Astrocyte (in vitro differentiated cells and primary cell): ENCODE results near the gene PHC3. TPM values are rescaled to one million over a fixed set of nuclear protein-coding genes. Genes with fewer than 3 reads are reported as not detected.

Source experiments
- DNase-seq: peaks from one replicate; pipeline ENCODE4 v3.0.0-alpha.2; 2010; ENCODE audit warnings: low read depth
- FAIRE-seq: peaks from 2 replicates; lab custom pipeline; 2011; peaks lifted over from hg19 to GRCh38; lab: Jason Lieb, UNC
- H2AFZ ChIP-seq: 2 replicates; pipeline ENCODE4 v1.6.0; 2012; ENCODE audit warnings: low read depth, low read length, inconsistent platforms
- H3K27ac ChIP-seq: 2 replicates; pipeline ENCODE4 v1.5.1; 2011; ENCODE audit warnings: low read depth, low read length, inconsistent platforms
- H3K27me3 ChIP-seq: 2 replicates; pipeline ENCODE4 v1.6.0; 2011; ENCODE audit warnings: low read length, inconsistent platforms; ENCODE audit not compliant: insufficient read depth
- H3K36me3 ChIP-seq: 2 replicates; pipeline ENCODE4 v1.5.1; 2011; ENCODE audit warnings: low read length, inconsistent platforms; ENCODE audit not compliant: insufficient read depth
- H3K4me1 ChIP-seq: 2 replicates; pipeline ENCODE4 v1.5.1; 2011; ENCODE audit warnings: low read length, inconsistent platforms; ENCODE audit not compliant: insufficient read depth
- H3K4me2 ChIP-seq: 2 replicates; pipeline ENCODE4 v1.6.0; 2012; ENCODE audit warnings: low read length, inconsistent platforms
- H3K4me3 ChIP-seq: 2 replicates; pipeline ENCODE4 v1.5.1; 2011; ENCODE audit warnings: low read depth, mild to moderate bottlenecking, low read length, inconsistent platforms; ENCODE audit not compliant: insufficient read depth
- H3K79me2 ChIP-seq: 2 replicates; pipeline ENCODE4 v1.6.0; 2012; ENCODE audit warnings: mild to moderate bottlenecking, low read length, inconsistent platforms; ENCODE audit not compliant: insufficient read depth
- H3K9ac ChIP-seq: 2 replicates; pipeline ENCODE4 v1.6.0; 2012; ENCODE audit warnings: mild to moderate bottlenecking, low read length, inconsistent platforms
- H3K9me3 ChIP-seq: 2 replicates; pipeline ENCODE4 v1.5.1; 2012; ENCODE audit warnings: low read depth, mild to moderate bottlenecking, low read length, inconsistent platforms; ENCODE audit not compliant: insufficient read depth
- H4K20me1 ChIP-seq: 2 replicates; pipeline ENCODE4 v1.6.0; 2012; ENCODE audit warnings: low read length, inconsistent platforms; ENCODE audit not compliant: insufficient read depth
- H3K27ac Mint-ChIP-seq: one replicate; pipeline ENCODE4 v1.8.0; 2021; ENCODE audit warnings: mild to moderate bottlenecking, mixed read lengths; ENCODE audit not compliant: unreplicated experiment
- H3K27me3 Mint-ChIP-seq: one replicate; pipeline ENCODE4 v1.8.0; 2021; ENCODE audit warnings: low read depth, mixed read lengths; ENCODE audit not compliant: unreplicated experiment
- H3K36me3 Mint-ChIP-seq: one replicate; pipeline ENCODE4 v1.8.0; 2021; ENCODE audit warnings: low read depth, mixed read lengths; ENCODE audit not compliant: unreplicated experiment
- H3K4me1 Mint-ChIP-seq: one replicate; pipeline ENCODE4 v1.8.0; 2021; ENCODE audit warnings: low read depth, mixed read lengths; ENCODE audit not compliant: unreplicated experiment
- H3K4me3 Mint-ChIP-seq: one replicate; pipeline ENCODE4 v1.8.0; 2021; ENCODE audit warnings: mild to moderate bottlenecking, moderate library complexity, mixed read lengths; ENCODE audit not compliant: unreplicated experiment
- H3K9me3 Mint-ChIP-seq: one replicate; pipeline ENCODE4 v1.8.0; 2021; ENCODE audit warnings: mild to moderate bottlenecking, mixed read lengths; ENCODE audit not compliant: unreplicated experiment
- EZH2 ChIP-seq: IDR thresholded peaks from 2 replicates; pipeline ENCODE4 v1.6.1; 2012; ENCODE audit warnings: mild to moderate bottlenecking, low read length, inconsistent platforms; ENCODE audit not compliant: insufficient read depth
- total RNA-seq: library from RNA; stranded (reverse); gene quantifications from 2 replicates; pipeline ENCODE4 v1.2.1, GENCODE V29; 2021
- TF ChIP-seq, protein P1 (sequence below): IDR thresholded peaks from 2 replicates; pipeline ENCODE4 v1.5.1; 2011; ENCODE audit warnings: low read depth, mild to moderate bottlenecking, inconsistent platforms, low read length, moderate library complexity; ENCODE audit not compliant: insufficient read depth

Gene PHC3
- total RNA-seq, 1 donor from 2014 or later, result 40.8 TPM

DNA sequence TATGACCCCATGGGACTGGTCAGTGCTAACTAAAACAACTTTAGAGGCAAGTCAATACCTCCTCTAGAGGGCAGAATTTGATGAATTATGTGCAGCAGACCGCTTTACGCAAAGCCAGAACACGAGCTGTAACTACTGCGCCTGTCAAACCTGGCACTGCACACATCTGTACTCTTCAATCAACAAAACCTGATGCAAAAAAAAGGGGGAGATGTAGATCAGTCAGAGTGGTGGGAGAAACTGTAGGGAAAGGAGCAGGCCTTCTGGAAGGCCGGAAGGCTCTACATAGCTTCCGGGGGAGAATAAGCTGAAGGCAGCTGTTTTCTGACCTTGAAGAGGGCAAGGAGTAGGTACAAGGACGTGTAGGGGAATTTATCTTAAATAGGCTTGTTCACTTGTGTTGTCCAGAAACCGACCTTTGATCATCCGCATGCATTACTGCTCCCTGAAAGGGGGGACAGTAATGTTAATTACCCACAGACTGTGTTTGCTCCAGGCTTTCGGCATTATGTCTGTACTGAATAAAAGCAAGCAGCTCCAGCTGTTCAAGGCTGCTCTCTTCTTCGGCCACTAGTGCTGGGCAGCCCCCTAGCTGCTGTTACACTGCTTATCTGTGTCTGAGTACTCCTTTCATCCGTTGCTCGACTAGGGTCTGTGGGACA lies 102.8 kb downstream of the PHC3 start:
- Histone ChIP-seq H3K9me3 (no peaks in the 10 kb centered on the region), H3K79me2 (no peaks in the 10 kb centered on the region), H3K4me2 (no peak overlapping the region), H3K36me3 (peaks cover 3% of the 10 kb centered on the region), H2AFZ (no peak overlapping the region), H3K27me3 (no peaks in the 10 kb centered on the region), H3K4me1 (no peaks in the 10 kb centered on the region), H4K20me1 (no peaks in the 10 kb centered on the region), H3K9ac (no peak overlapping the region), H3K4me3 (no peak overlapping the region), H3K27ac (no peak overlapping the region)
- H3K36me3 Mint-ChIP-seq, result peaks cover 8% of the 10 kb centered on the region
- DNase-seq, result no peak
- no peak overlapping the region for H3K4me3 Mint-ChIP-seq
- H3K27ac Mint-ChIP-seq, result no peak overlapping the region
- peaks cover 2% of the 10 kb centered on the region for H3K4me1 Mint-ChIP-seq
- no peaks in the 10 kb centered on the region for H3K27me3 Mint-ChIP-seq
- no peaks in the 10 kb centered on the region for H3K9me3 Mint-ChIP-seq
- TF ChIP-seq EZH2, result no peak
- TF ChIP-seq, protein P1, sequence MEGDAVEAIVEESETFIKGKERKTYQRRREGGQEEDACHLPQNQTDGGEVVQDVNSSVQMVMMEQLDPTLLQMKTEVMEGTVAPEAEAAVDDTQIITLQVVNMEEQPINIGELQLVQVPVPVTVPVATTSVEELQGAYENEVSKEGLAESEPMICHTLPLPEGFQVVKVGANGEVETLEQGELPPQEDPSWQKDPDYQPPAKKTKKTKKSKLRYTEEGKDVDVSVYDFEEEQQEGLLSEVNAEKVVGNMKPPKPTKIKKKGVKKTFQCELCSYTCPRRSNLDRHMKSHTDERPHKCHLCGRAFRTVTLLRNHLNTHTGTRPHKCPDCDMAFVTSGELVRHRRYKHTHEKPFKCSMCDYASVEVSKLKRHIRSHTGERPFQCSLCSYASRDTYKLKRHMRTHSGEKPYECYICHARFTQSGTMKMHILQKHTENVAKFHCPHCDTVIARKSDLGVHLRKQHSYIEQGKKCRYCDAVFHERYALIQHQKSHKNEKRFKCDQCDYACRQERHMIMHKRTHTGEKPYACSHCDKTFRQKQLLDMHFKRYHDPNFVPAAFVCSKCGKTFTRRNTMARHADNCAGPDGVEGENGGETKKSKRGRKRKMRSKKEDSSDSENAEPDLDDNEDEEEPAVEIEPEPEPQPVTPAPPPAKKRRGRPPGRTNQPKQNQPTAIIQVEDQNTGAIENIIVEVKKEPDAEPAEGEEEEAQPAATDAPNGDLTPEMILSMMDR, result no peak
- no peak for FAIRE-seq

DNA sequence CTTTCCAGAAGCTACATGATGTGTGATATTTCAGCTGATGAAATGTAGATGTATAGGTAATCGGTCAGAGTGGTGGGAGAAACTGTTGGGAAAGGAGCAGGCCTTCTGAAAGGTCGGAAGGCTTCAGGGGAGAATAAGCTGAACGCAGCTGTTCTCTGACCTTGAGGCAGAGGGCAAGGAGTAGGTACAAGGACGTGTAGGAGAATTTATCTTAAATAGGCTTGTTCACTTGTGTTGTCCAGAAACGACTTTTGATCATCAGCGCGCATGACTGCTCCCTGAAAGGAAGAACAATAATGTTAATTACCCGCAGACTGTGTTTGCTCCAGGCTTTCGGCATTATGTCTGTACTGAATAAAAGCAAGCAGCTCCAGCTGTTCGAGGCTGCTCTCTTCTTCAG lies 104.2 kb downstream of the PHC3 start:
- Histone ChIP-seq H3K4me3 (no peak overlapping the region), H3K4me2 (no peak overlapping the region), H3K4me1 (no peaks in the 10 kb centered on the region), H4K20me1 (no peaks in the 10 kb centered on the region), H2AFZ (no peak overlapping the region), H3K27ac (no peak overlapping the region), H3K79me2 (no peaks in the 10 kb centered on the region), H3K36me3 (peaks cover 3% of the 10 kb centered on the region), H3K9me3 (no peaks in the 10 kb centered on the region), H3K9ac (no peak overlapping the region), H3K27me3 (no peaks in the 10 kb centered on the region)
- TF ChIP-seq EZH2, result no peak
- TF ChIP-seq, protein P1, result no peak
- no peak for DNase-seq
- Mint-ChIP-seq H3K27ac (no peak overlapping the region), H3K4me3 (no peak overlapping the region), H3K9me3 (no peaks in the 10 kb centered on the region), H3K36me3 (peaks cover 15% of the 10 kb centered on the region), H3K27me3 (no peaks in the 10 kb centered on the region), H3K4me1 (peaks cover 2% of the 10 kb centered on the region)
- no peak for FAIRE-seq

DNA sequence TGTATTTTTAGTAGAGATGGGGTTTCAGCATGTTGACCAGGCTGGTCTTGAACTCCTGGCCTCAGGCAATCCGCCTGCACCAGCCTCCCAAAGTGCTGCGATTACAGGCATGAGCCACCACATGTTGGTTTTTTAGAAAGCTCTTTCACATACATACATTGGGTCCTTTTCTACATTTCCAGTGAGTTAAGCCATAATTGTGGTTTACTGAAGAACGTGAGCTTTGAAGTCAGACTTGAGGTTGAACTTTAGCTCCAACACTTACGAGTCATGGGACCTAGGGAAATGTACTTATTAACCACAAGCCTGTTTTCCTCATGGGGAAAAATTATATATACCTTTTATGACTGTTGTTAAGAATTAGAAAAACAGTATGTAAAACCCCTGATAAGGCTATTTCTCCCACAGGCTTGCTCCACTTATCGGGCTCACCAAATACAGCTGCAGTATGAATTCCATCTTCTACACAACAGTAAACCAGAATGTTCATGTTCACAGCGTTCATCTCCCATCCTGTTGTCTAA lies 104.8 kb downstream of the PHC3 start:
- Mint-ChIP-seq H3K9me3 (no peaks in the 10 kb centered on the region), H3K4me3 (no peak overlapping the region), H3K27me3 (no peaks in the 10 kb centered on the region), H3K36me3 (peaks cover 18% of the 10 kb centered on the region), H3K27ac (no peak overlapping the region), H3K4me1 (peaks cover 2% of the 10 kb centered on the region)
- H3K36me3 ChIP-seq, result peaks cover 3% of the 10 kb centered on the region
- no peaks in the 10 kb centered on the region for H3K27me3 ChIP-seq
- no peak overlapping the region for H3K27ac ChIP-seq
- H3K79me2 ChIP-seq, result no peaks in the 10 kb centered on the region
- H2AFZ ChIP-seq, result no peak overlapping the region
- DNase-seq (peak; percentile 60), FAIRE-seq (no peak)
- H3K9ac ChIP-seq, result no peak overlapping the region
- no peaks in the 10 kb centered on the region for H4K20me1 ChIP-seq
- H3K4me1 ChIP-seq, result no peaks in the 10 kb centered on the region
- no peak for TF ChIP-seq EZH2
- TF ChIP-seq, protein P1, result no peak
- H3K4me2 ChIP-seq, result no peak overlapping the region
- H3K4me3 ChIP-seq, result no peak overlapping the region
- H3K9me3 ChIP-seq, result no peaks in the 10 kb centered on the region
